Kidney epithelial cell (primary cell): ENCODE data around the gene PRR23A. TPM values are rescaled to one million over a fixed set of nuclear protein-coding genes. Genes with fewer than 3 reads are reported as not detected.

Experiments
- DNase-seq: peaks from one replicate; pipeline ENCODE4 v3.0.0-alpha.2; 2010; ENCODE audit warnings: low read depth
- H3K27me3 ChIP-seq: 2 replicates; pipeline ENCODE4 v1.6.0; 2011; ENCODE audit warnings: low read length; ENCODE audit not compliant: control insufficient read depth, insufficient read depth
- H3K36me3 ChIP-seq: 2 replicates; pipeline ENCODE4 v1.5.1; 2011; ENCODE audit warnings: low read length; ENCODE audit not compliant: control insufficient read depth, insufficient read depth
- H3K4me3 ChIP-seq: 2 replicates; pipeline ENCODE4 v1.5.1; 2011; ENCODE audit warnings: low read depth, mild to moderate bottlenecking, control low read depth, low read length
- total RNA-seq: library from RNA; depleted of rRNA; stranded (reverse); fragments of >200 nt; gene quantifications from 2 replicates; pipeline ENCODE4 v1.2.3, GENCODE V29; 2015
- TF ChIP-seq, protein P1 (sequence below): IDR thresholded peaks from 2 replicates; pipeline ENCODE4 v1.5.1; 2011; ENCODE audit warnings: mild to moderate bottlenecking, moderate library complexity, low read length, control low read depth, inconsistent platforms; ENCODE audit not compliant: insufficient read depth, poor library complexity, severe bottlenecking

Gene PRR23A
- total RNA-seq, 1 donor from 2014 or later = not detected

GRCh38 chr3:138962854-138963560, 43.1 kb downstream of the PRR23A start:
- TF ChIP-seq, protein P1, sequence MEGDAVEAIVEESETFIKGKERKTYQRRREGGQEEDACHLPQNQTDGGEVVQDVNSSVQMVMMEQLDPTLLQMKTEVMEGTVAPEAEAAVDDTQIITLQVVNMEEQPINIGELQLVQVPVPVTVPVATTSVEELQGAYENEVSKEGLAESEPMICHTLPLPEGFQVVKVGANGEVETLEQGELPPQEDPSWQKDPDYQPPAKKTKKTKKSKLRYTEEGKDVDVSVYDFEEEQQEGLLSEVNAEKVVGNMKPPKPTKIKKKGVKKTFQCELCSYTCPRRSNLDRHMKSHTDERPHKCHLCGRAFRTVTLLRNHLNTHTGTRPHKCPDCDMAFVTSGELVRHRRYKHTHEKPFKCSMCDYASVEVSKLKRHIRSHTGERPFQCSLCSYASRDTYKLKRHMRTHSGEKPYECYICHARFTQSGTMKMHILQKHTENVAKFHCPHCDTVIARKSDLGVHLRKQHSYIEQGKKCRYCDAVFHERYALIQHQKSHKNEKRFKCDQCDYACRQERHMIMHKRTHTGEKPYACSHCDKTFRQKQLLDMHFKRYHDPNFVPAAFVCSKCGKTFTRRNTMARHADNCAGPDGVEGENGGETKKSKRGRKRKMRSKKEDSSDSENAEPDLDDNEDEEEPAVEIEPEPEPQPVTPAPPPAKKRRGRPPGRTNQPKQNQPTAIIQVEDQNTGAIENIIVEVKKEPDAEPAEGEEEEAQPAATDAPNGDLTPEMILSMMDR = no peak
- Histone ChIP-seq H3K4me3 (no peak overlapping the region), H3K36me3 (no peaks in the 10 kb centered on the region), H3K27me3 (peaks cover 20% of the 10 kb centered on the region)
- no peak for DNase-seq

- Histone ChIP-seq H3K4me3 (peak overlapping the region; percentile 19), H3K36me3 (no peaks in the 10 kb centered on the region), H3K27me3 (peaks cover 21% of the 10 kb centered on the region)
- no peak for DNase-seq
- TF ChIP-seq, protein P1 = no peak
Measured at GRCh38 chr3:138960417-138960852, 45.6 kb downstream of the PRR23A start.

Other genes with a start within 250 kb of the PRR23A start
- gene PIK3CB, start 171.3 kb downstream of the PRR23A start, total RNA-seq = 14.5 and 17.9 TPM in 2 replicates
- gene FOXL2, start 59.1 kb downstream of the PRR23A start, total RNA-seq = 0.54 and 0.68 TPM in 2 replicates
- gene FOXL2NB, start 59.1 kb downstream of the PRR23A start, total RNA-seq = 2.2 and 2.7 TPM in 2 replicates
- not detected in 2 replicates for gene PRR23B, start 14.7 kb upstream of the PRR23A start, total RNA-seq
- gene PRR23C, start 38.6 kb upstream of the PRR23A start, total RNA-seq = not detected in 2 replicates